ENCODE data around the gene CMTM5.

GRCh38 chr14:23365732-23366425 is 11.0 kb upstream of the CMTM5 start:
- TF ChIP-seq PATZ1 (CRISPR knock-in tag; IDR thresholded peaks at IDR 0.05; ENCODE audit: borderline replicate concordance), result no peak
- TF ChIP-seq, protein P1, sequence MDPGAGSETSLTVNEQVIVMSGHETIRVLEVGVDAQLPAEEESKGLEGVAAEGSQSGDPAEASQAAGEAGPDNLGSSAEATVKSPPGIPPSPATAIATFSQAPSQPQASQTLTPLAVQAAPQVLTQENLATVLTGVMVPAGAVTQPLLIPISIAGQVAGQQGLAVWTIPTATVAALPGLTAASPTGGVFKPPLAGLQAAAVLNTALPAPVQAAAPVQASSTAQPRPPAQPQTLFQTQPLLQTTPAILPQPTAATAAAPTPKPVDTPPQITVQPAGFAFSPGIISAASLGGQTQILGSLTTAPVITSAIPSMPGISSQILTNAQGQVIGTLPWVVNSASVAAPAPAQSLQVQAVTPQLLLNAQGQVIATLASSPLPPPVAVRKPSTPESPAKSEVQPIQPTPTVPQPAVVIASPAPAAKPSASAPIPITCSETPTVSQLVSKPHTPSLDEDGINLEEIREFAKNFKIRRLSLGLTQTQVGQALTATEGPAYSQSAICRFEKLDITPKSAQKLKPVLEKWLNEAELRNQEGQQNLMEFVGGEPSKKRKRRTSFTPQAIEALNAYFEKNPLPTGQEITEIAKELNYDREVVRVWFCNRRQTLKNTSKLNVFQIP (CRISPR knock-in tag; IDR thresholded peaks at IDR 0.05; ENCODE audit: borderline replicate concordance, low read depth), result no peak
- no peak for TF ChIP-seq ZFP30 (CRISPR knock-in tag; IDR thresholded peaks at IDR 0.05)
- no peak for TF ChIP-seq ZC3H10 (CRISPR knock-in tag; IDR thresholded peaks at IDR 0.05)
- no peak for TF ChIP-seq ZNF8 (CRISPR knock-in tag; IDR thresholded peaks at IDR 0.05)
- no peak for TF ChIP-seq CSRNP3 (CRISPR knock-in tag; IDR thresholded peaks at IDR 0.05)
- no peak for TF ChIP-seq SNAI2 (CRISPR knock-in tag; IDR thresholded peaks at IDR 0.05)
- TF ChIP-seq PPARA (CRISPR knock-in tag; IDR thresholded peaks at IDR 0.05; ENCODE audit: borderline replicate concordance), result no peak
- TF ChIP-seq RARB (CRISPR knock-in tag; IDR thresholded peaks at IDR 0.05), result no peak
- no peak for TF ChIP-seq ARNTL (CRISPR knock-in tag; IDR thresholded peaks at IDR 0.05; ENCODE audit: borderline replicate concordance, low read depth)
- no peak for TF ChIP-seq CREB5 (CRISPR knock-in tag; IDR thresholded peaks at IDR 0.05; ENCODE audit: low read depth)
- no peak for TF ChIP-seq ZFP3 (CRISPR knock-in tag; IDR thresholded peaks at IDR 0.05)
- TF ChIP-seq TCF4 (CRISPR knock-in tag; IDR thresholded peaks at IDR 0.05; ENCODE audit: borderline replicate concordance), result no peak
